ENCODE measurements around the gene VPS4B.

The VPS4B gene

GRCh38 chr18:63422087-63422863, at the start of gene VPS4B (continued):
- TF ChIP-seq ZNF132 (tag by site-specific recombination; IDR thresholded peaks at IDR 0.05; ENCODE audit: borderline replicate concordance) (no peak), MZF1 (tag by site-specific recombination; IDR thresholded peaks at IDR 0.05; ENCODE audit: borderline replicate concordance) (peak; percentile 58; the same call in 1 of the 2 replicates), ZBTB44 (tag by site-specific recombination; IDR thresholded peaks at IDR 0.05) (no peak), ZNF426 (tag by site-specific recombination; IDR thresholded peaks at IDR 0.05) (no peak), ZNF560 (tag by site-specific recombination; IDR thresholded peaks at IDR 0.05; ENCODE audit: borderline replicate concordance) (no peak), ZNF354C (tag by site-specific recombination; IDR thresholded peaks at IDR 0.05; ENCODE audit: borderline replicate concordance, low read depth) (no peak), ZNF549 (tag by site-specific recombination; IDR thresholded peaks at IDR 0.05) (no peak), ZNF555 (tag by site-specific recombination; conservative IDR thresholded peaks at IDR 0.05) (no peak), ZNF214 (tag by site-specific recombination; IDR thresholded peaks at IDR 0.05; ENCODE audit: borderline replicate concordance) (no peak), ZNF530 (tag by site-specific recombination; IDR thresholded peaks at IDR 0.05; ENCODE audit: low read depth) (no peak), ZNF544 (tag by site-specific recombination; IDR thresholded peaks at IDR 0.05) (no peak), ZNF248 (tag by site-specific recombination; IDR thresholded peaks at IDR 0.05) (no peak), SETDB1 (IDR thresholded peaks at IDR 0.05; ENCODE audit: insufficient read length, low read length) (no peak), ZNF157 (tag by site-specific recombination; IDR thresholded peaks at IDR 0.05) (no peak), ELK4 (IDR thresholded peaks at IDR 0.05; ENCODE audit: borderline replicate concordance, low read depth, low read length) (peak; percentile 59; the same call in 1 of the 2 replicates), ZNF184 (tag by site-specific recombination; IDR thresholded peaks at IDR 0.05) (no peak), ZFP37 (tag by site-specific recombination; IDR thresholded peaks at IDR 0.05) (peak; percentile 24; the same call in 1 of the 2 replicates), ZNF707 (tag by site-specific recombination; IDR thresholded peaks at IDR 0.05) (no peak), ZNF146 (tag by site-specific recombination; IDR thresholded peaks at IDR 0.05) (no peak), ZNF664 (tag by site-specific recombination; IDR thresholded peaks at IDR 0.05) (no peak), FEZF1 (tag by site-specific recombination; IDR thresholded peaks at IDR 0.05) (peak; percentile 24), ZNF658 (tag by site-specific recombination; IDR thresholded peaks at IDR 0.05) (no peak), KLF17 (tag by site-specific recombination; IDR thresholded peaks at IDR 0.05) (peak; percentile 64), ZNF324 (tag by site-specific recombination; IDR thresholded peaks at IDR 0.05) (peak; percentile 66)
- TF ChIP-seq, protein P1, sequence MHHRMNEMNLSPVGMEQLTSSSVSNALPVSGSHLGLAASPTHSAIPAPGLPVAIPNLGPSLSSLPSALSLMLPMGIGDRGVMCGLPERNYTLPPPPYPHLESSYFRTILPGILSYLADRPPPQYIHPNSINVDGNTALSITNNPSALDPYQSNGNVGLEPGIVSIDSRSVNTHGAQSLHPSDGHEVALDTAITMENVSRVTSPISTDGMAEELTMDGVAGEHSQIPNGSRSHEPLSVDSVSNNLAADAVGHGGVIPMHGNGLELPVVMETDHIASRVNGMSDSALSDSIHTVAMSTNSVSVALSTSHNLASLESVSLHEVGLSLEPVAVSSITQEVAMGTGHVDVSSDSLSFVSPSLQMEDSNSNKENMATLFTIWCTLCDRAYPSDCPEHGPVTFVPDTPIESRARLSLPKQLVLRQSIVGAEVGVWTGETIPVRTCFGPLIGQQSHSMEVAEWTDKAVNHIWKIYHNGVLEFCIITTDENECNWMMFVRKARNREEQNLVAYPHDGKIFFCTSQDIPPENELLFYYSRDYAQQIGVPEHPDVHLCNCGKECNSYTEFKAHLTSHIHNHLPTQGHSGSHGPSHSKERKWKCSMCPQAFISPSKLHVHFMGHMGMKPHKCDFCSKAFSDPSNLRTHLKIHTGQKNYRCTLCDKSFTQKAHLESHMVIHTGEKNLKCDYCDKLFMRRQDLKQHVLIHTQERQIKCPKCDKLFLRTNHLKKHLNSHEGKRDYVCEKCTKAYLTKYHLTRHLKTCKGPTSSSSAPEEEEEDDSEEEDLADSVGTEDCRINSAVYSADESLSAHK (tag by site-specific recombination; IDR thresholded peaks at IDR 0.05) = no peak; the same call in 1 of the 2 replicates
- TF ChIP-seq, protein P2, sequence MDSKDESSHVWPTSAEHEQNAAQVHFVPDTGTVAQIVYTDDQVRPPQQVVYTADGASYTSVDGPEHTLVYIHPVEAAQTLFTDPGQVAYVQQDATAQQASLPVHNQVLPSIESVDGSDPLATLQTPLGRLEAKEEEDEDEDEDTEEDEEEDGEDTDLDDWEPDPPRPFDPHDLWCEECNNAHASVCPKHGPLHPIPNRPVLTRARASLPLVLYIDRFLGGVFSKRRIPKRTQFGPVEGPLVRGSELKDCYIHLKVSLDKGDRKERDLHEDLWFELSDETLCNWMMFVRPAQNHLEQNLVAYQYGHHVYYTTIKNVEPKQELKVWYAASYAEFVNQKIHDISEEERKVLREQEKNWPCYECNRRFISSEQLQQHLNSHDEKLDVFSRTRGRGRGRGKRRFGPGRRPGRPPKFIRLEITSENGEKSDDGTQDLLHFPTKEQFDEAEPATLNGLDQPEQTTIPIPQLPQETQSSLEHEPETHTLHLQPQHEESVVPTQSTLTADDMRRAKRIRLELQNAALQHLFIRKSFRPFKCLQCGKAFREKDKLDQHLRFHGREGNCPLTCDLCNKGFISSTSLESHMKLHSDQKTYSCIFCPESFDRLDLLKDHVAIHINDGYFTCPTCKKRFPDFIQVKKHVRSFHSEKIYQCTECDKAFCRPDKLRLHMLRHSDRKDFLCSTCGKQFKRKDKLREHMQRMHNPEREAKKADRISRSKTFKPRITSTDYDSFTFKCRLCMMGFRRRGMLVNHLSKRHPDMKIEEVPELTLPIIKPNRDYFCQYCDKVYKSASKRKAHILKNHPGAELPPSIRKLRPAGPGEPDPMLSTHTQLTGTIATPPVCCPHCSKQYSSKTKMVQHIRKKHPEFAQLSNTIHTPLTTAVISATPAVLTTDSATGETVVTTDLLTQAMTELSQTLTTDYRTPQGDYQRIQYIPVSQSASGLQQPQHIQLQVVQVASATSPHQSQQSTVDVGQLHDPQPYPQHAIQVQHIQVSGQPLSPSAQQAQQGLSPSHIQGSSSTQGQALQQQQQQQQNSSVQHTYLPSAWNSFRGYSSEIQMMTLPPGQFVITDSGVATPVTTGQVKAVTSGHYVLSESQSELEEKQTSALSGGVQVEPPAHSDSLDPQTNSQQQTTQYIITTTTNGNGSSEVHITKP (tag by site-specific recombination; IDR thresholded peaks at IDR 0.05) = peak; percentile 80
- TF ChIP-seq, protein P3, sequence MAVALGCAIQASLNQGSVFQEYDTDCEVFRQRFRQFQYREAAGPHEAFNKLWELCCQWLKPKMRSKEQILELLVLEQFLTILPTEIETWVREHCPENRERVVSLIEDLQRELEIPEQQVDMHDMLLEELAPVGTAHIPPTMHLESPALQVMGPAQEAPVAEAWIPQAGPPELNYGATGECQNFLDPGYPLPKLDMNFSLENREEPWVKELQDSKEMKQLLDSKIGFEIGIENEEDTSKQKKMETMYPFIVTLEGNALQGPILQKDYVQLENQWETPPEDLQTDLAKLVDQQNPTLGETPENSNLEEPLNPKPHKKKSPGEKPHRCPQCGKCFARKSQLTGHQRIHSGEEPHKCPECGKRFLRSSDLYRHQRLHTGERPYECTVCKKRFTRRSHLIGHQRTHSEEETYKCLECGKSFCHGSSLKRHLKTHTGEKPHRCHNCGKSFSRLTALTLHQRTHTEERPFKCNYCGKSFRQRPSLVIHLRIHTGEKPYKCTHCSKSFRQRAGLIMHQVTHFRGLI (tag by site-specific recombination; IDR thresholded peaks at IDR 0.05) = peak; percentile 63

Data from HEK293 (cell line).